AG20443 (cell line): ENCODE measurements around the gene BCAN.

Experiments used
- DNase-seq: peaks from one replicate; pipeline ENCODE4 v3.0.0; 2012; ENCODE audit warnings: low spot score, mixed read lengths

Gene BCAN

GRCh38 chr1:156700736-156701531 lies 59.0 kb downstream of the BCAN start:
- no peak for DNase-seq

GRCh38 chr1:156703336-156703735 lies 61.4 kb downstream of the BCAN start:
- DNase-seq, result no peak

DNA sequence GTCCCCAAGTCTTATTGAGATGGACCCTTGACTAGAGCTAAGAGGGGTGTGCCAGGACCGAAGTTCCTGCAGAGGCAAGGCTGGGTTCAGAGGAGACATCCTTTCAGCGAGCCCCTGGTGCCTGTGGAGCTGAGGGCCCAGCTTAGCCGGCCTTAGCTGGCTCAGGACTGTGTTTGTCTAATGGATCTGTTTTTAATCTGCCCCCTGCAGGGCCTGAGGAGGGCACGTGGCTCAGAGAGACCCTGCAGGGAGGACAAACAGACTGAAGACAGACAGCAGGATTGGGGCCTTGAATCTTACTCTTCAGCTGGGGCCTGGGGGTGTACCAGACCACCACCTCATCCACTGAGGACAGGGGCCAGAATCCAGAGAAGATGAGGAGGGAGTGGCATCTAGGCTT lies 61.8 kb downstream of the BCAN start:
- DNase-seq, result no peak

DNA sequence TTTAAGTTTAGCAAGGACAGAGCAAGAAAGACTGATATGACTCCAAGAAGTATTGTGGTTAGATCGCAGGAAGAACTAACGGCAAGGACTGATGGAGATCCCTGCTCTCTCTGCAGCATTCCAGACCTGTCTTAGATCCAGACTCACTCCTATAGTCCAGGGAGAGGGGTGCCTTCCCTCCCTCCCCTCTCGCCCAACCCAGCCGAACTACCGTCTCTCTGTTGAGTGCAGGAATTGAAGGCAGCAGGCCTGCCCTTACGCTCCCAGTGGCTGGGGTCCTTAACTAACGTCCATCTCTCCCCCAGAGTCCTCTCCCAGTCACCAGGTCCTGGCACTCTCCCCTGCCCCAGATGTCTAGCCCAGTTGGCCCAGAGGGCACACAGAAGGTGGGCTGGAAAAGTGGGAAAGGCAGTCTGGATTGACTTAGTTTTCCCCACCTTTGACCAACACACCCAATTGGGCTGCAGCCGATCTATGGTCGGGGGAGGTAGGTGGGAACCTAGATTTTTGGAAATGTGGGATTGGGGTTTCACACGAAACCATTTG lies 62.3 kb downstream of the BCAN start:
- DNase-seq, result no peak

- DNase-seq, result peak; percentile 78
Observed at GRCh38 chr1:156704930-156705320, 63.0 kb downstream of the BCAN start.

DNA sequence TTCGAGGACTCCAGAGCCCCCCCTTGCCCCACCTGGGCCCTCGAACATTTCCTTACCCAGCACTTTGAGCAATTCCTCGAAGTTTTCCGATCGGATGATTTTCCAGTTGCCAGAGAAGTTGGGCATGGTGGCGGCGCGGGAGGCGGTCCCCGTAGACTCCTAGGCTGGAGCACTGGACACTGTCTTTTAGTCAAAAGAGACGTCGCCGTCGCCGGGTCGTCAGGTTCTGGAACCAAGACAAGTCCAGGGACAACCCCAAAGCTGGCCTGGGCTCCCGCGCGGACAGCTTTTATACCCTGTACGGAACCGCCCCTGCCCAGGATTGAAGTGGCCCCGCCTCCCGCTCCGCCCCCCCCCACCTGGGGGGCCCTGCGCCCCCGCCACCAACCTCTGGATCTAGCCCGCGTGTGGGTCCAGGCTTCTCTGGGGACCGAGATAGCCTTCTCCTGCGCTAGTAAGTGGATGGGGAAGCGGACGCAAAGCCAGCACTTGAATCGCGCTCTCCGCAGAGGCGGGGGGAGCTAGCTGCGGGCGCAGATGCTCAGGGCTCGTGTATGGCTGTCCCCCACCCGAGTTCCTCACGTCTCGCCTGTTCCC lies 63.5 kb downstream of the BCAN start, which contains the start of gene CRABP2:
TSS of gene CRABP2 (minus strand) at position 263 of the 597 bp plus-strand sequence. CDS start at position 126, 137 bp downstream.
- DNase-seq, result peak; percentile 42

GRCh38 chr1:156705918-156706656 lies 64.2 kb downstream of the BCAN start:
- peak; percentile 82 for DNase-seq

GRCh38 chr1:156706657-156707416 lies 64.9 kb downstream of the BCAN start:
- DNase-seq, result peak; percentile 78

- peak; percentile 75 for DNase-seq
Observed at GRCh38 chr1:156707417-156708217, 65.7 kb downstream of the BCAN start.

GRCh38 chr1:156708218-156708661 lies 66.3 kb downstream of the BCAN start:
- DNase-seq, result peak; percentile 34

DNA sequence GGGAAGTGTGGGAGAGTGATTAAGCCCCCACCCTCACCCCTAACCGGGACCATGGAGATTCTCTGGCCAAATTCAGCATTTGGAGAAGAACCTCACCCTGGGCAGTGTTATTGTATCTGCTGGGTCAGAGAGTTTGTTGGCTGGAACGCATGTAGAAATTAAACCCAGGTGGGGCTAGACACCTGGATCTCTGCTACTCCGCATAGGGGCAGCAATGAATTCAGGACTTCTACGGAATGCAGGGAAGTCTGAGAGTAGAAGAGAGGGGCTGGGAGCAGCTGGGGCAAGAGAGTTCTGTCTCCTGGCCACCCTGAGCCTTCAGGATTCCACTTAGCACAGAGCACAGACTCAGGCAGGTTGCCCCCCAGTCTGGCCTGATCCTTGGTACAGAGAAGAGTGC lies 67.1 kb downstream of the BCAN start:
- DNase-seq, result no peak
